Activated gamma-delta T cell treated with Interleukin-2 at 50 U/mL for 16 hours (primary cell): ENCODE measurements around the gene IL3RA.
"Not testable (repeated sequence)": the region's sequence is repeated elsewhere in the genome, so short reads cannot be mapped to it uniquely, and the experiment has no call there.

Experiments
- DNase-seq: peaks from one replicate; pipeline ENCODE4 v3.0.0-alpha.2; 2020

The IL3RA gene

DNA sequence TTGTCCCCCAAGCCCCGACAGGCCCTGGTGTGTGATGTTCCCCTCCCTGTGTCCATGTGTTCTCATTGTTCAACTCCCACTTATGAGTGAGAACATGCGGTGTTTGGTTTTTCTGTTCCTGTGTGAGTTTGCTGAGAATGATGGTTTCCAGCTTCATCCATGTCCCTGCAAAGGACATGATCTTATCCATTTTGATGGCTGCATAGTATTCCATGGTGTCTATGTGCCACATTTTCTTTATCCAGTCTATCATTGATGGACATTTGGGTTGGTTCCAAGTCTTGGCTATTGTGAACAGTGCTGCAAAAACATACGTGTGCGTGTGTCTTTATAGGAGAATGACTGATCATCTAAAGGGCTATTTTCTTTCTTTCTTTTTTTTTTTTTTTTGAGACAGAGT lies 4.2 kb upstream of the IL3RA start:
- DNase-seq: not testable (repeated sequence)

DNA sequence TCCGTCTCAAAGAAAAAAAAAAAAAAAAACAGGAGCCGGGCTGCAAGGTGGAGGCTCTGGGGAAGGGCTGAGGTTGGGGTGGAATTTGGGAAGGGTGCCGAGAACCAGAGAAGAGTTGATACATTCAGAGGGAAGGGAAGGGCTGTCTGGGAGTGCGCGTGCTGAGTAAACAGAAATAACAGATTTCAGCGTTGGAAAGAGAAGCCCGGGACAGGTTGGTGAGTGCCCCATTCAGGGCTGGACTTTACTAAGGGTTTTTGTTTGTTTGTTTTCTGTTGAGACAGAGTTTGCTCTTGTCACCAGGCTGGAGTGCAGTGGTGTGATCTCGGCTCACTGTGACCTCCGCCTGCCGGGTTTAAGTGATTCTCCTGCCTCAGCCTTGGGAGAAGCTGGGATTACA lies 1.7 kb upstream of the IL3RA start:
- no peak for DNase-seq

DNA sequence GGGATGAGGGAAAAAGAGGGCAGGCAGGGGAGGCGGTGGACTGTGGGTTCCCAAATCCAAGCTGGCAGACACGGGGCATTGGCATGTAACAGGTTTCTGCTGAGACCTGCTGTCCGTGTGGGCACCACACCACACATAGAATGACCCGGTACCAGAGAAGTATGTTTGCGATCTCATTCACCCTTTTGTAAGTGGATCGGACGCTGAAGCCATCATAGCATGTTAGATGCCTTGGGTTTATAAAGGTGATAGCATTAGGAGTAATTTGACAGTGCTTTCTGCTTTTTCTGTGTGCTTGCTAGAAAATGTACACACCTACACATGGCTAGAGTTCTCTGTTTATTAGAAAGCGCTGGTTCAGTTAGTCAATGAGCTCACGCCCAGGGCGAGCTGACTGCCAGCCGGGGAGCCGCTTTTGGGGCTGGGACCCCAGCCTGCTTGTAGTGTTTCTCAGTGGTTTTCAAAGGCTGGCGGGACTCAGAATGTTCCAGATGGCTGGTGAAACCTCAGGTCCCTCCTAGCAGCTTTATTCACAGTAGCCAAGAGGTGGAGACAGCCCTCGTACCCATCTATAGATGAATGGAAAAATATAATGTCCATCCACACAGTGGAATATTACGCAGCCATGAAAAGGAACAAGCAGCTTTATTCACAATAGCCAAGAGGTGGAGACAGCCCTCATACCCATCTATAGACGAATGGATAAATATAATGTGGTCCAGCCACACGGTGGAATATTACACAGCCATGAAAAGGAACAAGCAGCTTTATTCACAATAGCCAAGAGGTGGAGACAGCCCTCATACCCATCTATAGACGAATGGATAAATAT lies 579 bp downstream of the IL3RA start:
- no peak for DNase-seq

DNA sequence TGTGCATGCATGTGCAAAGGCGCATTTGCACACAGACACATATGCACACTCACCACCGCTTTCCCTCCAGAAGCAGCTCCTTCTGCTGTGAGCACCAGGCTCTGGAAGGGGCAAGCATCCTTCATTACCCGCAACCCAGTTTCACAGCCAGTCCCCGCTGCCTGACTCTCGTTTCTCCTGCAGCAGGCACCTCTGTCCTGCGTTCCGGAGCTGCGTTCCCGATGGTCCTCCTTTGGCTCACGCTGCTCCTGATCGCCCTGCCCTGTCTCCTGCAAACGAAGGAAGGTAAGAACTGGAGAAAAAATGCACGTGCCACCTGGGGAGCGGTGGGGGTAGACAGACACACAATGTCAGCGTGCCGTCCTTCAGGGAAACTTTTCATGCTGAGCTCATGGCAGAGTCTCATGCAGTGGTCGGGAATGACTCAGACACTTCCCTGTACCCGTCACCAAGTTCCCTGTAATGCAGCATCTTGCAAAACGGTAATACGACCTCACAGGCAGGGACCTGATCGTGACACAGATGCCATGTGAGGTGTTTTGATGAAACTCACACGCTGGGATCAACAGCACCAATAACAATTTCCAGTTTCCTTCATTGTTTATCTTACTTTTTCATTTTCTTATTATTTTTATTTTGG lies 5.1 kb downstream of the IL3RA start:
- no peak for DNase-seq

DNA sequence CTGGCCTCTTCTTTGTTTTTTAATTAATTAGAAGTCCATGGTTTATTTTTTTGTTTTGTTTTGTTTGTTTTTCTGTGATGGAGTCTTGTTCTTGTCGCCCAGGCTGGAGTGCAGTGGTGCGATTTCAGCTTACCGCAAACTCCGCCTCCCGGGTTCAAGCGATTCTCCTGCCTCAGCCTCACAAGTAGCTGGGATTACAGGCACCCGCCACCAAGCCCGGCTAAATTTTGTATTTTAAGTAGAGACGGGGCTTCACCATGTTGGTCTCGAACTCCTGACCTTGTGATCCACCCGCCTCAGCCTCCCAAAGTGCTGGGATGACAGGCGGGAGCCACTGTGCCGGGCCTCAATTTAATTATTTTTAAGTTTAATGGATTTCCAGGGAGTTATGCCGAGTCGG lies 13.0 kb downstream of the IL3RA start:
- not testable (repeated sequence) for DNase-seq

DNA sequence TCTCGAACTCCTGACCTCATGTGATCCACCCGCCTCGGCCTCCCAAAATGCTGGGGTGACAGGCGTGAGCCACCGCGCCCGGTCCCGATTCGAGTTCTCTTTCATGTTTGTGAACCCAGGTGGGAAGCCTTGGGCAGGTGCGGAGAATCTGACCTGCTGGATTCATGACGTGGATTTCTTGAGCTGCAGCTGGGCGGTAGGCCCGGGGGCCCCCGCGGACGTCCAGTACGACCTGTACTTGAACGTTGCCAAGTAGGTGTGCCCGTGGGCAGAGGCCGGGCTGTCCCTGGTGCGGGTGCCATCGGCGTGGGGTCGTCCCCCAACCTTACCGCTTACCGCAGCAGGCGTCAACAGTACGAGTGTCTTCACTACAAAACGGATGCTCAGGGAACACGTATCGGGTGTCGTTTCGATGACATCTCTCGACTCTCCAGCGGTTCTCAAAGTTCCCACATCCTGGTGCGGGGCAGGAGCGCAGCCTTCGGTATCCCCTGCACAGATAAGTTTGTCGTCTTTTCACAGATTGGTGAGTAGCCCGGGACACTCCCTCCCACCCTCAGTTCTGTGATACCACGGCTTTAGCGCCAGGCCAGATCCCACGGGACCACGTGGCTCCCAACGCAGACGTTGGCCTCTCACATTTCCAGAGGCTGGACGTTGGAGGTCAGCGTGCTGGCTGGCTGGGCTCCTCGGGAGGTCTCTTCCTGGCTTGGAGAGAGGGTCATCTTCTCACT lies 15.6 kb downstream of the IL3RA start:
- no peak for DNase-seq

DNA sequence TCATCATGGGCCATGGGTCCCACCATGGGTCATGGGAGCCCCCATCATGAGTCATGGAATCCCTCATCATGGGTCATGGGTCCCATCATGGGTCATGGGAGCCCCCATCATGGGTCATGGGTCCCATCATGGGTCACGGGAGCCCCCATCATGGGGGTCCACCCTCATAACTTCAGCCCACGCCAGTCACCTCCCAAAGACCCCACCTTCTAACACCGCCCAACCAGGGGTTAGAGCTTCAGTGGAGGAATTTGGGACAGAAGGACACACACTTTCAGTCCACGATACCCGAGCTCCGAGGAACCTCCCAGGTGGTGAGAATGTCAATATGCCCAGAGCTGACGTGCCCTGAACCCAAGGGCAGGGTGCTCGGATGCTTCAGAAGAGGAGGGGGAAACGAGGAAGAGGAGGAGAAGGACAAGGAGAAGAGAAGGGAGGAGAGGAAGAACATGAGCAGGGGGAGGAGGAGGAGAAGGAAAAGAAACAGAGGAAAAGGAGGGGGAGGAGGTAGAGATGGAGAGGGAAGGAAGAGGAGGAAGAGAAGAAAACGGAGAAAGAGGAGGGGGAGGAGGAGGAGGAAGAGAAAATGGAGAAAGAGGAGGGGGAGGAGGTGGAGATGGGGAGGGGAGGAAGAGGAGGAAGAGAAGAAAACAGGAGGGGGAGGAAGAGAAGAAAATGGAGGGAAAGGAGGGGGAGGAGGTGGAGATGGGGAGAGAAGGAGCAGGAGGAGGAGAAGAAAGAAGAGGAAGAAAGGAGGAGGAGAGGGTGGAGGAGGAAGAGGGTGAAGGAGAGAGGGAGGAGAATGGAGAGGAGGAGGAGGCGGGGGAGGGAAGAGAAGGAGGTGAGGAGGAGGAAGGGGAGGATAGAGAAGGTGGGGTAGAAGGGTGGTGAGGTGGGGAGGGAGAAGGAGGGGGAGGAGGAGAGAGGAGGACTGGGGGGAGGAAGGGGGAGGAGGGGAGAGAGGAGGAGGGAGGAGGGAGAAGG lies 17.7 kb downstream of the IL3RA start:
- no peak for DNase-seq

DNA sequence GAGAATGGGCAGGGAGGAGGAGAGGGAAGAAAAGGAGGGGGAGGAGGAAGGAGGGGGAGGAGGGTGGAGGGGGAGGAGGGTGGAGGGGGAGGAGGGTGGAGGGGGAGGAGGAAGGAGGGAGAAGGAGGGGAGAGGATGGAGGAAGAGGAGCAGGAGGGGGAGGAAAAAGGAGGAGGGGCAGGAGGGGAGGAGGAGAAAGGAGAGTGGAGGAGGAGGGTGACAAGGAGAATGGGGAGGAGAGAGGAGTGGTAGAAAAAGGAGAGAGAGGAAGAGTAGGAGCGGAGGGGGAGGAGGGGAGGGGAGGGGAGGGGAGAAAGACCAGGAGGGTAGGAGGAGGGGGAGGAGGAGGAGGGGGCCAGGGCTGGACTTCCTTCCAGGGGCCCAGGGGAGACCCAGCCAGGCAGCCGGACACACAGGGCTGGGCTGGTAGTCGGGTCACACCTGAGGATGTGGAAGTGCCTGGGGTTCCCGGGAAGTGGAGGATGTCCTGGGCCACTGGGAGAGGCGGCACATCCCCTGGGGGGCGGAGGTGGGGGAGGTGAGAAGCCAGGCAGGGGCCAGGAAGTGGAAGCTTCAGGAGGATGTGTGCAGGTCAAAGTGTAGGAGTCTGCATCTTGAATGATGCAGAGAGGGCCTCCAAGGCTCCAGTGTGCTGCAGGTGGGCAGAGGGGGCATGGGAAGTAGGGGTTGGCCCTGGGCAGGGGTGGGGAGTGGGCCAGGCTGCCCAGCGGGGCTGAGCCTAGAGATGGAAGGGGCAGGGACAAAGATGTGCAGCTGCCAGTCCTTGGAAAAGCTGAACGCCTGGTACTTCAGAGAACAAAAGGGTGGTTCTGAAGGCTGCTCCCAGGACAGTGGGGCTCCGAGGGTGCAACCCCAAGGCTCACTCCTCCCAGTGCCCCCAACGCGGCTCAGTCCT lies 18.8 kb downstream of the IL3RA start:
- no peak for DNase-seq

DNA sequence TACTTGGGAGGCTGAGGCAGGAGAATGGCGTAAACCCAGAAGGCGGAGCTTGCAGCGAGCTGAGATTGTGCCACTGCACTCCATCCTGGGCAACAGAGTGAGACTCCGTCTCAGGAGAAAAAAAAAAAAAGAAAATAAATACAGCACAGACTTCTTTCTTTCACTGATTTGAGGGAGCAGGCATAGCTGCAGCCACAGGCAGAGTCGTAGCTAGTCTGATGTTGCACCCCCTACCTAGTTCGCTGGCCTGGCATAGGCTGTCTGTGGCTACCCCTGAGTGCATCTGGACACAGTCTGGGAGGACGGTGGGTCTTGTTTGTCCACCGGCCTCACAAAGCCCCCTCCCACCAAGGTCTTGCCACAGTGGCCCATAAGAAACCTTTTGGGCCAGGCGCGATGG lies 21.4 kb downstream of the IL3RA start:
- DNase-seq: no peak

DNA sequence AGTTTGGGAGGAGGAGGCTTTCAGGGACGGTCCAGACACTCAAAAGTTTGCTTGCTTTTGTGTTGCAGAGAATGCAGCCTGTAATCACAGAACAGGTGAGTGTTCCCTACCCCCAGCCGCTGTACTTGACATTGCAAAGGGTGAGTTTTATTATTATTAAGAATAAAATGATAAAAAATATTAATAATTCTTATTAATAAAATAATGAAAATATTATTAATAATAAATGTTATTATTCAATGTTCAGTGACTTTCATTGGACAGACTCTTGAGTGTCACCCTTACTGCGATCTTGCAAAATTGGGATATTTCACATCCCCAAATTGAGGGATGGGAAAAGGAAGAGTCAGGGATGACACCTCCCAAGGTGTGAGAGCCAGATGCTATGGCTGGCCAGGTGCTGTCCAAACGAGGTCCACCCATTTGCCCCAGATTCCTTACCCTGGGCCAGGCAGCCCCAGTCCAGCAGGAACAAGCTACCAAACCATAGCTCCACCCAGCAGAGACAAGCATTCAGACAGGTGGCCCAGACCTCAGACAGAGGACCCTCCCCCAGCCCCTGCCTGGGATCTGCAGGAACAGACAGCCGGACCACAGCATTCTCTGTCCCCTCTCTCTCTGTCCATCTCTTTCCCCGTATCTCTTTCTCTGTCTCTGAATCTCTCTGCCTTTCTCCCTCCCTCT lies 22.4 kb downstream of the IL3RA start:
- DNase-seq: no peak

DNA sequence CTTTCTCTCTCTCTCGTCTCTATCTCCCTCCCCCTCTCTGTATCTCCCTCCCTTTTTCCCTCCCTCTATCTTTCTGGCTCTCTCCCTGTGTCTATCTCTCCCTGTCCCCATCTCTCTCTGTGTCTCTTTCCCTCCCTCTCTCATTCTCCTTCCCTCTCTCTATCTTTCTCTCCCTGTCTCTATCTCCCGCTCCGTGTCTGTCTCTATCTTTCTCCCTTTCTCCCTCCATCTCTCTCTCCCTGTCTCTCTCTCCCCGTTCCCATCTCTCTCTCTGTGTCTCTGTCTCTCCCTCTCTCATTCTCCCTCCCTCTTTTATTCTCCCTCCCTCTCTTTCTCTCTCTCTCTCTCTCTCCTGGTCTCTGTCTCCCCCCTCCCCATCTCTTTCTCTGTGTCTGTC lies 22.9 kb downstream of the IL3RA start:
- DNase-seq: no peak

DNA sequence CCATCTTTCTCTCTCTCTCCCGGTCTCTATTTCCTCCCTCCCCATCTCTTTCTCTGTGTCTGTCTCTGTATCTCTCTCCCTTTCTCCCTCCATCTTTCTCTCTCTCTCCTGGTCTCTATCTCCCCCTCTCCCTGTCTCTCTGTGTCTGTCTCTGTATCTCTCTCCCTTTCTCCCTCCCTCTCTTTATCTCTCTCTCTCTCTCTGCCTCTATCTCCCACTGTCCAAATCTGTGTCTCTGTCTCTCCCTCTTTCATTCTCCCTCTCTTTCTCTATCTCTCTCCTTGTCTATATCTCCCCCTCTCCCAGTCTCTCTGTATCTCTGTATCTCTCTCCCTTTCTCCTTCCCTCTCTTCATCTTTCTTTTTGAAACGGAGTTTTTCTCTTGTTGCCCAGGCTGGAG lies 23.6 kb downstream of the IL3RA start:
- DNase-seq: no peak

DNA sequence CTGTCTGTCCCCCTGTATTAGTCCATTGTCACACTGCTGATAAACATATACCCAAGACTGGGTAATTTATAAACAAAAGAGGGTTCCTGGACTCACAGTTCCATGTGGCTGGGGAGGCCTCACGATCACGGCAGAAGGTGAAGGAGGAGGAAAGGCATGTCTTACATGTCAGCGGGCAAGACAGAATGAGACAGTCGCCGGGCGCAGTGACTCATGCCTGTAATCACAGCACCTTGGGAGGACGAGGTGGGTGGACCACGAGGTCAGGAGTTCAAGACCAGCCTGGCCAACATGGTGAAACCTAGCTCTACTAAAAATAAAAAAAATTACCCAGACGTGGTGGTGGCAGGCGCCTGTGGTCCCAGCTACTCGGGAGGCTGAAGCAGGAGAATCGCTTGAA lies 24.7 kb downstream of the IL3RA start:
- no peak for DNase-seq

DNA sequence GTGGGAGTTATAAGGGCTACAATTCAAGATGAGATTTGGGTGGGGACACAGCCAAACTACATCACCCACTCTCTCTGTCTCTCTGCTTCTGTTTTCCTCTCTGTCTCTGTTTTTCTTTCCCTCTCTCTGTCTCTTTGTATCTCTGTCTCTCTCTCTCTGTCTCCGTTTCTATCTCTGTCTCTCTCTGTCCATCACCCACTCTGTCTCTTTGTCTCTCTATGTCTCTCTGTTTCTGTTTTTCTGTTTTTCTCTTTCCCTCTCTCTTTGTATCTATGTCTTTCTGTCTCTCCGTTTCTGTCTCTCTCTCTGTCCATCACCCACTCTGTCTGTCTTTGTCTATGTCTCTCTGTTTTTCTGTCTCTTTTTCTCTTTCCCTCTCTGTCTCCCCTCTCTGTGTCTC lies 25.3 kb downstream of the IL3RA start:
- DNase-seq: no peak

DNA sequence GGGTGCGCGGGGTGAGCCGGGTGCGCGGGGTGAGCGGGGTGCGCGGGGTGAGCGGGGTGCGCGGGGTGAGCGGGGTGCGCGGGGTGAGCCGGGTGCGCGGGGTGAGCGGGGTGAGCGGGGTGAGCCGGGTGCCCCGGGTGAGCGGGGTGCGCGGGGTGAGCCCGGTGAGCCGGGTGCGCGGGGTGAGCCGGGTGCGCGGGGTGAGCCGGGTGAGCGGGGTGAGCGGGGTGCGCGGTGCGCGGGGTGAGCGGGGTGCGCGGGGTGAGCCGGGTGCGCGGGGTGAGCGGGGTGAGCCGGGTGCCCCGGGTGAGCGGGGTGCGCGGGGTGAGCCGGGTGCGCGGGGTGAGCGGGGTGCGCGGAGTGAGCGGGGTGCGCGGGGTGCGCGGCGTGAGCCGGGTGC lies 29.8 kb downstream of the IL3RA start:
- DNase-seq: not testable (repeated sequence)

DNA sequence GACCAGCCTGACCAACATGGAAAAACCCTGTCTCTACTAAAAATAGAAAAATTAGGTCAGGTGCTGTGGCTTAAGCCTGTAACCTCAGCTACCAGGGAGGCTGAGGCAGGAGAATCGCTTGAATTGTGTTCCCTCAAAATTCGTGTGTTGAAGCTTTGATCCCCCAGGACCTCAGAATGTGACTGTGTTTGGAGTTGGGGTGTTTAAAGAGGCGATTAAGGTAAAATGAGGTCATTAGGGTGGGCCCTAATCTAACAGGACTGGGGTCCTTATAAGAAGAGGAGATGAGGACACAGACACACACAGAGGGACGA lies 31.8 kb downstream of the IL3RA start:
- no peak for DNase-seq

DNA sequence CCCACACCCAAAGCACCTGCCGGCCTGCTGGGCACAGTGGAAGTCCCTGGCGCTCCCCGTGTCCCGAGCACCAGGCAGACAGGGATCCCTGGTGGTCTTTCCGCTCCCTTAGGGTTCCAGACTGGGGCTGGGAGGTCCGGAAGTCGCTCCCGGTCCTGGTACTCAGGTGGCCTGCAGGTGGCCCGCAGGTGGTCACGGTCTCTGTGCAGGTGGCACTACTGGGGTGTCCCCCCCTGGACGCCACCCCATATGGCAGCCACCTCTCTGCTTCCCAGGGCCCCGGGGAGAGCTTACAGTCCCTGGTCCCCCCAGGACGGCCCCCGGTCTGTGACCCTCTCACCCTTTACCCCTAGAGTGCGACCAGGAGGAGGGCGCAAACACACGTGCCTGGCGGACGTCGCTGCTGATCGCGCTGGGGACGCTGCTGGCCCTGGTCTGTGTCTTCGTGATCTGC lies 41.7 kb downstream of the IL3RA start:
- no peak for DNase-seq

DNA sequence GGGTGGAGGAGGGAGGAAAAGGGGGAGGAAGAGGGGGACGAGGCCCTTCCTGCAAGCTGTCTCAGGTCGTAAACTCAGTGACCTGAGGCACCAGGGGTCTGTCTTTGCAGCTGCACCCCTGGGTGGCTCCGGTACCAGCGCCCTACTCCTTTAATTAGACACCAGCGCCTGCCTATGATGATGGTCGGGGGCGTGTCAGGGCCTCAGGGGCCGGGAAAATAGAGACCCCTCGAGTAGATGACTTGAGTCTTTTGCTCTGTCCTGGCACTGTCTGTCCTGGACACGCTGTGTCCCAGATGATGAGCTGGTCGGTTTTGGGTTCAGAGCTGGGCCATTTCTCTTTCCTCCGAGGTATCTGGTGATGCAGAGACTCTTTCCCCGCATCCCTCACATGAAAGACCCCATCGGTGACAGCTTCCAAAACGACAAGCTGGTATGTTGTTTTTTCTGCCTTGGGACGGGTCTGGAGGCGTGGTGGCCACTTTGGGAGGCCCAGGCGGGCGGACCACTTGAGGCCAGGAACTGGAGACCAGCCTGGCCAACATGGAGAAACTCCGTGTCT lies 44.2 kb downstream of the IL3RA start:
- no peak for DNase-seq

DNA sequence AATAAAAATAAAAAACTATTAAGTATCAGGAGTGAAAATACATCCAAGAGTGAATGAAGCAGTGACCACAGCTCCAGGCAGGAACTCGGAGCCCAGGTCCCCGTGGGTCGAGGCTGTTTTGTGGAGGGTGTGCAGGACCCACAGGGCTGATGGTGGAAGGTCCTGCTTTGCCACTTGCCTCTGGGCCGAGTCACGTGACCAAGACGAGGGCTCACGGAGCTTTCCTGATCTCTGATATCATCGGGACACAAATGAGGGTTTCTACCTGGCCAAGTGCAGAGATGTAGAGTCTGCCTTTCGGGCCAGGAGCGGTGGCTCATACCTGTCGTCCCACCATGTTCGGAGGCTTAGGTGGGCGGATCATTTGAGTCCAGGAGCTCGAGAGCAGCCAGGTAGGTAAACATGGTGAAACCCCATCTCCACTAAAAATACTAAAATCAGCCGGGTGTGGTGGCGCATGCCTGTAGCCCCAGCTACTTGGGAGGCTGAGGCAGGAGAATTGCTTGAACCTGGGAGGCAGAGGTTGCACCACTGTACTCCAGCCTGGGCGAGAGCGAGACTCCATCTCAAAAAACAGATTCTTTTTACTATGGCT lies 48.2 kb downstream of the IL3RA start:
- no peak for DNase-seq
